ENCODE data around the gene USP24. TPM values are rescaled to one million over a fixed set of nuclear protein-coding genes. Genes with fewer than 3 reads are reported as not detected.

USP24 gene
- total and polyA plus RNA-seq, 2 donors (not counting 3 experiments of a cell fraction or from before 2014, with no cell fraction given): 8.2 to 30.0 TPM

DNA sequence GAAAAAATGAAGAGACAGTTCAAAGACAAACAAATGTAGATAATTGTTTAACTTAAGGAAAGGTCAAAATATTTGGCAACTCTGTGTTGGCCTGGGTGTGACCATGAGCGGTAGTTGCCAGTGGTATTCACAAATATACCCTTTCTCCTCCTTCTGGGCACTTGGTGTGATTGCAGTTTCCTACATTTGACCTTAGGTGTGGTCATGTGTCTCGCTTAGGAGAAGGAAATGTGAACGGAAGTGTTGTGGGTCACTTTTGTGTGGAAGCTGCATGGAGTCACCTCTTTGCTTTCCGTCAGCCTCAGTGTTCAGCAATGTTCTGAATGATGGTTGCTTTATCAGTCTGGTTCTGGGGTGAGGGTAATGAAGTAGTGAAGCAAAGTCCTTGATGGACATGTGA lies 179.3 kb downstream of the USP24 start:
- Histone ChIP-seq H3K4me3 (replicated peaks in 1 of 3; ENCODE audit: insufficient read depth in 1 of 3, low read depth in 1 of 3, low read length in 3 of 3) (no peak overlapping the region), H3K9ac (replicated peaks; ENCODE audit: extremely low read depth, insufficient read depth, low read length) (no peak overlapping the region), H3K79me2 (ENCODE audit: control insufficient read depth, insufficient read depth, low read length) (no peaks in the 10 kb centered on the region), H3K9me3 (replicated peaks; ENCODE audit: control insufficient read depth, insufficient read depth, low read length) (no peaks in the 10 kb centered on the region), H3K4me2 (ENCODE audit: insufficient read depth, low read length) (no peak overlapping the region), H3K36me3 (ENCODE audit: control insufficient read depth in 2 of 2, extremely low read depth in 1 of 2, insufficient read depth in 2 of 2, low read length in 2 of 2) (no peaks in the 10 kb centered on the region), H3K4me1 (ENCODE audit: control insufficient read depth, extremely low read depth, insufficient read depth, low read length) (peaks cover 4% of the 10 kb centered on the region), H4K20me1 (replicated peaks; ENCODE audit: control insufficient read depth, extremely low read depth, insufficient read depth, low read length) (no peaks in the 10 kb centered on the region), H3K27me3 (ENCODE audit: control insufficient read depth in 2 of 2, insufficient read depth in 2 of 2, low read length in 2 of 2) (peaks cover 52 to 67% of the 10 kb centered on the region in 2 experiments), H3K27ac (ENCODE audit: insufficient read depth, low read depth, low read length) (no peak overlapping the region), H3K9me1 (replicated peaks; ENCODE audit: control insufficient read depth, extremely low read depth, insufficient read depth, low read length) (no peaks in the 10 kb centered on the region), H2AFZ (ENCODE audit: low read depth, low read length) (no peak overlapping the region)
- FAIRE-seq (peak; percentile 31), DNase-seq (ENCODE audit: low read depth, low spot score) (no peak)
- ChIA-PET CTCF (interaction anchor here (1.3 to 2.0 kb wide), 2 partner anchors 14 to 95 kb away, joined by 3 to 7 read pairs; no protein-coding TSS in a partner anchor), POLR2A (no interaction called here)
- TF ChIP-seq EZH2 (IDR thresholded peaks at IDR 0.05; ENCODE audit: borderline replicate concordance, low read depth, low read length, severe bottlenecking): no peak
- no peak for TF ChIP-seq JUN (IDR thresholded peaks at IDR 0.05; ENCODE audit: borderline replicate concordance, insufficient read depth, insufficient read length, low read depth)
- dilution Hi-C loops (cut with MboI; ENCODE audit: extremely low pct_ligation_motif_present, low sequenced_read_pairs): no loop called here
- BruUV-seq (replicated peaks): no TSS peak
- intact Hi-C loops (cut with micrococcal nuclease): no loop called here

DNA sequence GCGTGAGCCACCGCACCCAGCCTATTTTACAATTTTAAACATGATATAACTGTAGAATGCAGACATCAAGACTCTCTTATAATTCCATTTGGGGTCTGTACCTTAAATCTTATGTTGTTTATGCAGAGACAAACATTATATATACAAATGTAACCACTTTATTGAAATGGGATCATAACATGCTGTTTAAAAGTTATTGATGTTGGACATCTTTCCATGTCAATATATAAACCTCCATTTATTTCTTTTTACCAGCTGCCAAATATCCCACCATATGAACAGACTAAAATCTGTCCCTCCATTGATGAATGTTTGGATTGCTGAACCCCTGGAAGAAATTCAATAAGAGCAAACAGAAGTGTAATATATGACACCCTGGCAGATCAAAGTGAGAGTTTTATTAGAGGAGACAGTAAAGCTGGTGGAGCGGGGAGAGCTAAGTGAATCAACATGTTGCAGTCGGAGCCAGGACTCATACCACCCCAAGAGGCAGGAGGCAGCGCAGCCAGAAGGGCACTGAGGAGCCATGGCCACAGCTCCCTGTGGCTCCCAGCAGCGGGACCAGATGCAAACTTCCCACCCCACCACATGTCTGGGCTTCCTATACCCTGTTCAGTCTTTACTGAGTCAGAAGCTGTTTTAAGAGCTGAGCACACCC lies 180.6 kb downstream of the USP24 start:
- peaks cover 42 to 54% of the 10 kb centered on the region in 2 experiments for H3K27me3 ChIP-seq (ENCODE audit: control insufficient read depth in 2 of 2, insufficient read depth in 2 of 2, low read length in 2 of 2)
- H3K36me3 ChIP-seq (ENCODE audit: control insufficient read depth in 2 of 2, extremely low read depth in 1 of 2, insufficient read depth in 2 of 2, low read length in 2 of 2): no peaks in the 10 kb centered on the region
- no peak overlapping the region for H3K4me3 ChIP-seq (replicated peaks in 1 of 3; ENCODE audit: insufficient read depth in 1 of 3, low read depth in 1 of 3, low read length in 3 of 3)
- H3K27ac ChIP-seq (ENCODE audit: insufficient read depth, low read depth, low read length): no peak overlapping the region
- ChIA-PET POLR2A (no interaction called here), CTCF (interaction anchor here (1.2 to 2.4 kb wide), 7 partner anchors 12 to 101 kb away, joined by 3 to 12 read pairs (median 4); partner anchors contain the start of gene BSND)
- H3K9me1 ChIP-seq (replicated peaks; ENCODE audit: control insufficient read depth, extremely low read depth, insufficient read depth, low read length): no peaks in the 10 kb centered on the region
- H3K4me1 ChIP-seq (ENCODE audit: control insufficient read depth, extremely low read depth, insufficient read depth, low read length): peaks cover under 1% of the 10 kb centered on the region
- H2AFZ ChIP-seq (ENCODE audit: low read depth, low read length): no peak overlapping the region
- H3K79me2 ChIP-seq (ENCODE audit: control insufficient read depth, insufficient read depth, low read length): no peaks in the 10 kb centered on the region
- TF ChIP-seq POLR2A (IDR thresholded peaks at IDR 0.05; ENCODE audit: low read depth, low read length): no peak
- TF ChIP-seq, protein P1, sequence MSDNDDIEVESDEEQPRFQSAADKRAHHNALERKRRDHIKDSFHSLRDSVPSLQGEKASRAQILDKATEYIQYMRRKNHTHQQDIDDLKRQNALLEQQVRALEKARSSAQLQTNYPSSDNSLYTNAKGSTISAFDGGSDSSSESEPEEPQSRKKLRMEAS (IDR thresholded peaks at IDR 0.05; ENCODE audit: insufficient read depth, insufficient read length): no peak
- TF ChIP-seq POLR2AphosphoS5 (IDR thresholded peaks at IDR 0.05; ENCODE audit: insufficient read depth, low read depth, low read length): no peak
- TF ChIP-seq JUN (IDR thresholded peaks at IDR 0.05; ENCODE audit: borderline replicate concordance, insufficient read depth, insufficient read length, low read depth): no peak
- no peak for TF ChIP-seq EZH2 (IDR thresholded peaks at IDR 0.05; ENCODE audit: borderline replicate concordance, low read depth, low read length, severe bottlenecking)
- no peak for TF ChIP-seq FOS (IDR thresholded peaks at IDR 0.05; ENCODE audit: borderline replicate concordance, insufficient read depth, low read length)
- no peak for TF ChIP-seq GATA2 (IDR thresholded peaks at IDR 0.05; ENCODE audit: insufficient read depth, insufficient read length, low read depth, low read length)
- TF ChIP-seq MYC (IDR thresholded peaks at IDR 0.05; ENCODE audit: low read depth, low read length): no peak
- TF ChIP-seq, protein P2, sequence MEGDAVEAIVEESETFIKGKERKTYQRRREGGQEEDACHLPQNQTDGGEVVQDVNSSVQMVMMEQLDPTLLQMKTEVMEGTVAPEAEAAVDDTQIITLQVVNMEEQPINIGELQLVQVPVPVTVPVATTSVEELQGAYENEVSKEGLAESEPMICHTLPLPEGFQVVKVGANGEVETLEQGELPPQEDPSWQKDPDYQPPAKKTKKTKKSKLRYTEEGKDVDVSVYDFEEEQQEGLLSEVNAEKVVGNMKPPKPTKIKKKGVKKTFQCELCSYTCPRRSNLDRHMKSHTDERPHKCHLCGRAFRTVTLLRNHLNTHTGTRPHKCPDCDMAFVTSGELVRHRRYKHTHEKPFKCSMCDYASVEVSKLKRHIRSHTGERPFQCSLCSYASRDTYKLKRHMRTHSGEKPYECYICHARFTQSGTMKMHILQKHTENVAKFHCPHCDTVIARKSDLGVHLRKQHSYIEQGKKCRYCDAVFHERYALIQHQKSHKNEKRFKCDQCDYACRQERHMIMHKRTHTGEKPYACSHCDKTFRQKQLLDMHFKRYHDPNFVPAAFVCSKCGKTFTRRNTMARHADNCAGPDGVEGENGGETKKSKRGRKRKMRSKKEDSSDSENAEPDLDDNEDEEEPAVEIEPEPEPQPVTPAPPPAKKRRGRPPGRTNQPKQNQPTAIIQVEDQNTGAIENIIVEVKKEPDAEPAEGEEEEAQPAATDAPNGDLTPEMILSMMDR (IDR thresholded peaks at IDR 0.05; ENCODE audit: extremely low read depth in 1 of 2, insufficient read depth in 1 of 2, low read depth in 1 of 2, low read length in 2 of 2): no peak
- intact Hi-C loops (cut with micrococcal nuclease) (no loop called here), dilution Hi-C loops (cut with MboI; ENCODE audit: extremely low pct_ligation_motif_present, low sequenced_read_pairs) (no loop called here)
- no peak for DNase-seq (ENCODE audit: low read depth, low spot score)
- FAIRE-seq: no peak
- H4K20me1 ChIP-seq (replicated peaks; ENCODE audit: control insufficient read depth, extremely low read depth, insufficient read depth, low read length): no peaks in the 10 kb centered on the region
- no TSS peak for BruUV-seq (replicated peaks)
- H3K4me2 ChIP-seq (ENCODE audit: insufficient read depth, low read length): no peak overlapping the region
- no peaks in the 10 kb centered on the region for H3K9me3 ChIP-seq (replicated peaks; ENCODE audit: control insufficient read depth, insufficient read depth, low read length)
- no peak overlapping the region for H3K9ac ChIP-seq (replicated peaks; ENCODE audit: extremely low read depth, insufficient read depth, low read length)

All from endothelial cell of umbilical vein (primary cell).